H1 (cell line): ENCODE measurements around the gene MAP4. TPM values are rescaled to one million over a fixed set of nuclear protein-coding genes. Genes with fewer than 3 reads are reported as not detected.

Experiments
- CTCF ChIA-PET: fragments of 300-600 bp; sonication (Branson Sonifier 250); formaldehyde crosslinking; loops from one replicate; lab custom pipeline; 2021; ENCODE audit not compliant: partially characterized antibody; lab: Charles Lee
- POLR2A ChIA-PET: fragments of 300-600 bp; sonication (Branson Sonifier 250); formaldehyde crosslinking; loops from one replicate; lab custom pipeline; 2021; ENCODE audit warnings: inconsistent platforms; ENCODE audit not compliant: partially characterized antibody; lab: Charles Lee
- DNase-seq, 2 experiments: peaks; one replicate each; pipeline versions ENCODE4 v3.0.0 to v3.0.0-alpha.2; 2010 to 2022; ENCODE audit warnings: low spot score in 2 of 2, low read depth in 1 of 2, mixed read lengths in 1 of 2
- FAIRE-seq: peaks from 2 replicates; lab custom pipeline; 2011; peaks lifted over from hg19 to GRCh38; lab: Jason Lieb, UNC
- H2AFZ ChIP-seq: 2 replicates; pipeline ENCODE4 v1.8.1; 2012; ENCODE audit warnings: low read length, inconsistent platforms
- H2AK5ac ChIP-seq: 2 replicates; pipeline ENCODE4 v1.6.1; 2013; ENCODE audit warnings: low read depth, low read length
- H2BK120ac ChIP-seq: replicated peaks from 2 replicates; pipeline ENCODE3; 2013; ENCODE audit warnings: low read depth, low read length, inconsistent platforms
- H2BK12ac ChIP-seq: 2 replicates; pipeline ENCODE4 v1.6.1; 2013; ENCODE audit warnings: low read depth, low read length
- H2BK15ac ChIP-seq: 2 replicates; pipeline ENCODE4 v1.6.1; 2013; ENCODE audit warnings: low read length
- H2BK20ac ChIP-seq: 2 replicates; pipeline ENCODE4 v1.6.1; 2013; ENCODE audit warnings: low read length
- H2BK5ac ChIP-seq: 2 replicates; pipeline ENCODE4 v1.6.1; 2013; ENCODE audit warnings: low read depth, low read length
- H3K14ac ChIP-seq: 2 replicates; pipeline ENCODE4 v1.6.1; 2013; ENCODE audit warnings: inconsistent platforms; ENCODE audit not compliant: insufficient read length
- H3K18ac ChIP-seq: 2 replicates; pipeline ENCODE4 v1.6.1; 2013; ENCODE audit warnings: low read length; ENCODE audit errors: extremely low read depth
- H3K23ac ChIP-seq: 2 replicates; pipeline ENCODE4 v1.6.1; 2013; ENCODE audit warnings: inconsistent platforms; ENCODE audit not compliant: insufficient read length
- H3K23me2 ChIP-seq: 2 replicates; pipeline ENCODE4 v1.6.1; 2013; ENCODE audit warnings: low read depth, low read length
- H3K27ac ChIP-seq: 2 replicates; pipeline ENCODE4 v1.6.1; 2011; ENCODE audit warnings: low read depth, low read length, inconsistent platforms
- H3K27me3 ChIP-seq, 4 experiments: replicated peaks in 1 of 4; 1 replicate in 1 of 4; 2 replicates in 3 of 4; pipeline versions ENCODE4 v1.6.1 to v1.8.1; 2011 to 2013; ENCODE audit warnings: low read length in 3 of 4, mild to moderate bottlenecking in 3 of 4, inconsistent platforms in 2 of 4, mixed read lengths in 2 of 4, moderate library complexity in 1 of 4; ENCODE audit not compliant: control insufficient read depth in 3 of 4, insufficient read depth in 3 of 4; ENCODE audit errors: extremely low read depth in 1 of 4
- H3K36me3 ChIP-seq, 4 experiments: 2 replicates each; pipeline versions ENCODE4 v1.6.1 to v1.8.1; 2011 to 2013; ENCODE audit warnings: mild to moderate bottlenecking in 4 of 4, low read length in 3 of 4, moderate library complexity in 2 of 4, control low read depth in 1 of 4, inconsistent platforms in 1 of 4; ENCODE audit not compliant: insufficient read depth in 4 of 4, control insufficient read depth in 2 of 4
- H3K4ac ChIP-seq: replicated peaks from 2 replicates; pipeline ENCODE3; 2013; ENCODE audit warnings: low read length, low read depth, mixed read lengths, inconsistent platforms; ENCODE audit not compliant: insufficient read length
- H3K4me1 ChIP-seq, 4 experiments: replicated peaks in 1 of 4; 1 replicate in 1 of 4; 2 replicates in 3 of 4; pipeline versions ENCODE4 v1.6.1 to v1.8.1; 2011 to 2013; ENCODE audit warnings: low read length in 3 of 4, inconsistent platforms in 2 of 4, mixed read lengths in 1 of 4; ENCODE audit not compliant: insufficient read depth in 4 of 4, control insufficient read depth in 3 of 4
- H3K4me2 ChIP-seq, 2 experiments: 2 replicates each; pipeline versions ENCODE4 v1.6.1 to v1.8.1; 2011 to 2013; ENCODE audit warnings: low read depth in 2 of 2, low read length in 2 of 2, control low read depth in 1 of 2, inconsistent platforms in 1 of 2, mild to moderate bottlenecking in 1 of 2; ENCODE audit not compliant: insufficient read depth in 1 of 2
- H3K4me3 ChIP-seq, 4 experiments: fragments of 200-600, 300-600 bp in 1 of 4; sonication (generic), shearing (Covaris generic), sonication (Bioruptor Twin) in 1 of 4; 2 replicates each; pipeline versions ENCODE4 v1.5.1 to v1.8.1; 2011 to 2016; ENCODE audit warnings: low read length in 4 of 4, low read depth in 3 of 4, control low read depth in 2 of 4, inconsistent platforms in 2 of 4, mild to moderate bottlenecking in 2 of 4, mixed read lengths in 1 of 4, moderate library complexity in 1 of 4; ENCODE audit not compliant: insufficient read depth in 2 of 4; ENCODE audit errors: extremely low read depth in 1 of 4
- H3K56ac ChIP-seq: replicated peaks from 2 replicates; pipeline ENCODE3; 2013; ENCODE audit warnings: low read depth, mild to moderate bottlenecking, mixed read lengths, low read length, inconsistent platforms; ENCODE audit not compliant: insufficient read length
- H3K79me1 ChIP-seq: 2 replicates; pipeline ENCODE4 v1.6.1; 2013; ENCODE audit warnings: low read depth, low read length, control low read depth
- H3K79me2 ChIP-seq, 2 experiments: 2 replicates each; pipeline versions ENCODE4 v1.6.1 to v1.8.1; 2012 to 2013; ENCODE audit warnings: low read length in 2 of 2, mild to moderate bottlenecking in 2 of 2, inconsistent platforms in 1 of 2; ENCODE audit not compliant: insufficient read depth in 2 of 2, control insufficient read depth in 1 of 2
- H3K9ac ChIP-seq, 4 experiments: replicated peaks in 1 of 4; 1 replicate in 1 of 4; 2 replicates in 3 of 4; pipeline versions ENCODE4 v1.6.1 to v1.8.1; 2011 to 2013; ENCODE audit warnings: low read depth in 3 of 4, low read length in 3 of 4, control low read depth in 2 of 4, mild to moderate bottlenecking in 2 of 4, moderate library complexity in 2 of 4, inconsistent platforms in 1 of 4; ENCODE audit errors: extremely low read depth in 1 of 4
- H3K9me3 ChIP-seq, 2 experiments: 2 replicates each; pipeline versions ENCODE4 v1.6.1 to v1.8.1; 2012 to 2013; ENCODE audit warnings: mild to moderate bottlenecking in 2 of 2, moderate library complexity in 2 of 2, control low read depth in 1 of 2, inconsistent platforms in 1 of 2, low read depth in 1 of 2, low read length in 1 of 2, mixed read lengths in 1 of 2; ENCODE audit not compliant: insufficient read depth in 2 of 2
- H4K20me1 ChIP-seq, 2 experiments: replicated peaks in 1 of 2; 2 replicates each; pipeline versions ENCODE3 to v1.8.1; 2011 to 2013; ENCODE audit warnings: inconsistent platforms in 2 of 2, low read length in 2 of 2, mild to moderate bottlenecking in 1 of 2; ENCODE audit not compliant: insufficient read depth in 2 of 2, control insufficient read depth in 1 of 2
- H4K5ac ChIP-seq: 2 replicates; pipeline ENCODE4 v1.6.1; 2013; ENCODE audit warnings: low read length, low read depth, mixed read lengths, inconsistent platforms; ENCODE audit not compliant: insufficient read length
- H4K8ac ChIP-seq: 2 replicates; pipeline ENCODE4 v1.8.0; 2013; ENCODE audit warnings: mild to moderate bottlenecking, moderate library complexity, low read length, inconsistent platforms; ENCODE audit not compliant: insufficient read depth; ENCODE audit errors: extremely low read depth
- H4K91ac ChIP-seq: replicated peaks from 2 replicates; pipeline ENCODE3; 2013; ENCODE audit warnings: low read length, mixed read lengths, inconsistent platforms; ENCODE audit not compliant: insufficient read length
- RXRA ChIP-seq: IDR thresholded peaks from 2 replicates; pipeline ENCODE4 v1.6.1; 2011; ENCODE audit warnings: low read depth, mild to moderate bottlenecking, low read length, moderate library complexity; ENCODE audit not compliant: insufficient read depth
- WGBS, 2 experiments: shearing (Covaris generic) in 1 of 2; methylation state at CpG; one replicate each; pipeline versions ENCODE4 v1.1.6 to v1.1.7; 2013 to 2015; ENCODE audit warnings: low lambda C conversion rate in 2 of 2, mixed read lengths in 2 of 2, inconsistent platforms in 1 of 2, low coverage in 1 of 2, missing lambda C conversion rate in 1 of 2; ENCODE audit not compliant: insufficient replicate concordance in 2 of 2, insufficient coverage in 1 of 2, insufficient read length in 1 of 2; ENCODE audit errors: extremely low coverage in 1 of 2, missing lambda C conversion rate in 1 of 2; 5-methylcytosine and 5-hydroxymethylcytosine counted together
- polyA plus RNA-seq, 7 experiments: library from polyadenylated mRNA; depleted of rRNA in 3 of 7; stranded (reverse) in 5 of 7; unstranded in 2 of 7; fragments of >200 nt in 5 of 7; fragments of 200-250 nt in 2 of 7; gene quantifications; 1 replicate in 5 of 7; 2 replicates in 1 of 7; 4 replicates in 1 of 7; pipeline versions ENCODE4 v1.2.1 to v1.2.3, GENCODE V29; 2011 to 2013; ENCODE audit warnings: missing spikeins in 2 of 7, mixed read lengths in 2 of 7
- total RNA-seq: library from RNA; stranded (reverse); fragmentation: NEBNext Ultra II Directional; extraction: Animal tissue kit (Norgen Biotek cat#: 25700); gene quantifications from 2 replicates; pipeline ENCODE4 v1.2.1, GENCODE V29; 2021

Gene MAP4
- total and polyA plus RNA-seq, 2 of the 8 experiments (the other 6 are each of a cell fraction or from before 2014, with no cell fraction given), result 67.0 to 179 TPM

GRCh38 chr3:47994180-47994579 lies 22.0 kb downstream of the MAP4 start:
- POLR2A ChIA-PET, result interaction anchor here (1.9 kb wide), 1 partner anchor 9 kb away, joined by 6 read pairs; no protein-coding TSS in a partner anchor
- Histone ChIP-seq H4K5ac (no peak overlapping the region), H3K4me2 (no peak overlapping the region), H3K4me3 (no peak overlapping the region), H2BK120ac (no peak overlapping the region), H3K27ac (no peak overlapping the region), H2AK5ac (no peak overlapping the region), H4K8ac (no peak overlapping the region), H3K14ac (no peak overlapping the region), H3K9ac (no peak overlapping the region), H4K91ac (no peak overlapping the region), H2BK20ac (no peak overlapping the region), H3K56ac (no peak overlapping the region), H3K23ac (no peak overlapping the region), H2BK12ac (no peak overlapping the region), H3K36me3 (peaks cover 0 to 10% (median 4%) of the 10 kb centered on the region in 4 experiments; a peak in 4 of 8 replicates), H2BK15ac (no peak overlapping the region), H3K79me1 (no peaks in the 10 kb centered on the region; the same call in 1 of the 2 replicates), H3K27me3 (no peaks in the 10 kb centered on the region), H3K4ac (no peak overlapping the region), H3K79me2 (peaks cover 0 to 33% of the 10 kb centered on the region in 2 experiments; a peak in 2 of 4 replicates), H4K20me1 (peaks cover 1 to 3% of the 10 kb centered on the region in 2 experiments), H3K9me3 (no peaks in the 10 kb centered on the region), H3K4me1 (no peaks in the 10 kb centered on the region; a peak in 1 of 7 replicates), H3K18ac (no peak overlapping the region), H2AFZ (no peak overlapping the region), H2BK5ac (no peak overlapping the region), H3K23me2 (no peaks in the 10 kb centered on the region)
- 88% methylated on average over 3 of the region's 3 CpGs; no CpG with 5 or more reads in 1 of the 2 experiments for WGBS, 2 experiments
- FAIRE-seq (no peak), DNase-seq (no peak)
- CTCF ChIA-PET, result interaction anchor here (1.6 kb wide), 1 partner anchor 158 kb away, joined by 4 read pairs; no protein-coding TSS in a partner anchor
- TF ChIP-seq RXRA, result no peak
